ENCODE data around the gene C17orf100. TPM values are rescaled to one million over a fixed set of nuclear protein-coding genes. Genes with fewer than 3 reads are reported as not detected.
A peak's percentile ranks its signal among the peaks of the same experiment; 100 is the strongest.

Gene C17orf100
- total and polyA plus RNA-seq, 2 of the 13 experiments (the other 11 are each of a cell fraction or from before 2014, with no cell fraction given) = 3.6 to 8.7 TPM

DNA sequence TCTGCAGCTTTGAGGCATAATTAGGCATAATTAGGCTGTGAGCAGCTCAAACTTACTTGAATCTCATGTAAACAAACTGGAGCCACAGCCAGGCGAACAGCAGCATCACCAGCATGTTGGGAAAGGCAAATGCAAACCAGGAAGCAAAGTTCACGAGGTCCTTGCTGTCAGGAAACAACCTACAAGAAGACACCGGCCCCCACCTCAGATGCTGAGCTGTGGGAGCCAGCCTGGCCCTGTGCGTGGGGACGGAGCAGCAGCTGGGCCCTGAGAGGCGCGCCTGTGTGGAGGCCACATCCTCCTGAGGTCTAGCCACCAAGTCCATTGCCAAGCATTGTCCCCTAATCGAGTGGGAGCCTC lies 49.4 kb downstream of the C17orf100 start (continued):
- TF ChIP-seq, protein P1, sequence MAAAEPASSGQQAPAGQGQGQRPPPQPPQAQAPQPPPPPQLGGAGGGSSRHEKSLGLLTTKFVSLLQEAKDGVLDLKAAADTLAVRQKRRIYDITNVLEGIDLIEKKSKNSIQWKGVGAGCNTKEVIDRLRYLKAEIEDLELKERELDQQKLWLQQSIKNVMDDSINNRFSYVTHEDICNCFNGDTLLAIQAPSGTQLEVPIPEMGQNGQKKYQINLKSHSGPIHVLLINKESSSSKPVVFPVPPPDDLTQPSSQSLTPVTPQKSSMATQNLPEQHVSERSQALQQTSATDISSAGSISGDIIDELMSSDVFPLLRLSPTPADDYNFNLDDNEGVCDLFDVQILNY (CRISPR knock-in tag; conservative IDR thresholded peaks at IDR 0.05) = no peak
- TF ChIP-seq ZNF703 (CRISPR knock-in tag; IDR thresholded peaks at IDR 0.05; ENCODE audit: borderline replicate concordance) = no peak
- 0 out of 2 replicates have a peak, but pooled peaks have one; percentile 25 for TF ChIP-seq ZNF619 (CRISPR knock-in tag; IDR thresholded peaks at IDR 0.05)
- TF ChIP-seq MLLT10 (CRISPR knock-in tag; IDR thresholded peaks at IDR 0.05) = no peak
- TF ChIP-seq, protein P2, sequence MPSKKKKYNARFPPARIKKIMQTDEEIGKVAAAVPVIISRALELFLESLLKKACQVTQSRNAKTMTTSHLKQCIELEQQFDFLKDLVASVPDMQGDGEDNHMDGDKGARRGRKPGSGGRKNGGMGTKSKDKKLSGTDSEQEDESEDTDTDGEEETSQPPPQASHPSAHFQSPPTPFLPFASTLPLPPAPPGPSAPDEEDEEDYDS (CRISPR knock-in tag; IDR thresholded peaks at IDR 0.05) = no peak
- 0 out of 2 replicates have a peak, but pooled peaks have one; percentile 29 for TF ChIP-seq SOX5 (CRISPR knock-in tag; IDR thresholded peaks at IDR 0.05; ENCODE audit: borderline replicate concordance)
- TF ChIP-seq EP300 (IDR thresholded peaks at IDR 0.05; ENCODE audit: low read depth in 2 of 2, low read length in 2 of 2) = 0 out of 4 replicates have a peak, but pooled peaks of 1 of the 2 experiments have one; percentile 19
- no peak for TF ChIP-seq EP300 (CRISPR knock-in tag; IDR thresholded peaks at IDR 0.05; ENCODE audit: borderline replicate concordance)
- no peak for TF ChIP-seq ZNF260 (CRISPR knock-in tag; IDR thresholded peaks at IDR 0.05; ENCODE audit: borderline replicate concordance, low read depth)
- TF ChIP-seq RORA (CRISPR knock-in tag; IDR thresholded peaks at IDR 0.05) = no peak
- TF ChIP-seq CHCHD3 (CRISPR knock-in tag; IDR thresholded peaks at IDR 0.05) = no peak
- no peak for TF ChIP-seq ZNF460 (CRISPR knock-in tag; IDR thresholded peaks at IDR 0.05; ENCODE audit: borderline replicate concordance)
- TF ChIP-seq, protein P3, sequence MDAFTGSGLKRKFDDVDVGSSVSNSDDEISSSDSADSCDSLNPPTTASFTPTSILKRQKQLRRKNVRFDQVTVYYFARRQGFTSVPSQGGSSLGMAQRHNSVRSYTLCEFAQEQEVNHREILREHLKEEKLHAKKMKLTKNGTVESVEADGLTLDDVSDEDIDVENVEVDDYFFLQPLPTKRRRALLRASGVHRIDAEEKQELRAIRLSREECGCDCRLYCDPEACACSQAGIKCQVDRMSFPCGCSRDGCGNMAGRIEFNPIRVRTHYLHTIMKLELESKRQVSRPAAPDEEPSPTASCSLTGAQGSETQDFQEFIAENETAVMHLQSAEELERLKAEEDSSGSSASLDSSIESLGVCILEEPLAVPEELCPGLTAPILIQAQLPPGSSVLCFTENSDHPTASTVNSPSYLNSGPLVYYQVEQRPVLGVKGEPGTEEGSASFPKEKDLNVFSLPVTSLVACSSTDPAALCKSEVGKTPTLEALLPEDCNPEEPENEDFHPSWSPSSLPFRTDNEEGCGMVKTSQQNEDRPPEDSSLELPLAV (CRISPR knock-in tag; conservative IDR thresholded peaks at IDR 0.05; ENCODE audit: low read depth) = no peak
- no peak for TF ChIP-seq ZNF737 (CRISPR knock-in tag; IDR thresholded peaks at IDR 0.05; ENCODE audit: borderline replicate concordance)
- TF ChIP-seq SNAI1 (CRISPR knock-in tag; IDR thresholded peaks at IDR 0.05; ENCODE audit: borderline replicate concordance) = no peak
- TF ChIP-seq ZNF780A (CRISPR knock-in tag; IDR thresholded peaks at IDR 0.05) = no peak
- 0 out of 2 replicates have a peak, but pooled peaks have one; percentile 25 for TF ChIP-seq ZNF83 (CRISPR knock-in tag; IDR thresholded peaks at IDR 0.05; ENCODE audit: borderline replicate concordance)
- TF ChIP-seq, protein P4, sequence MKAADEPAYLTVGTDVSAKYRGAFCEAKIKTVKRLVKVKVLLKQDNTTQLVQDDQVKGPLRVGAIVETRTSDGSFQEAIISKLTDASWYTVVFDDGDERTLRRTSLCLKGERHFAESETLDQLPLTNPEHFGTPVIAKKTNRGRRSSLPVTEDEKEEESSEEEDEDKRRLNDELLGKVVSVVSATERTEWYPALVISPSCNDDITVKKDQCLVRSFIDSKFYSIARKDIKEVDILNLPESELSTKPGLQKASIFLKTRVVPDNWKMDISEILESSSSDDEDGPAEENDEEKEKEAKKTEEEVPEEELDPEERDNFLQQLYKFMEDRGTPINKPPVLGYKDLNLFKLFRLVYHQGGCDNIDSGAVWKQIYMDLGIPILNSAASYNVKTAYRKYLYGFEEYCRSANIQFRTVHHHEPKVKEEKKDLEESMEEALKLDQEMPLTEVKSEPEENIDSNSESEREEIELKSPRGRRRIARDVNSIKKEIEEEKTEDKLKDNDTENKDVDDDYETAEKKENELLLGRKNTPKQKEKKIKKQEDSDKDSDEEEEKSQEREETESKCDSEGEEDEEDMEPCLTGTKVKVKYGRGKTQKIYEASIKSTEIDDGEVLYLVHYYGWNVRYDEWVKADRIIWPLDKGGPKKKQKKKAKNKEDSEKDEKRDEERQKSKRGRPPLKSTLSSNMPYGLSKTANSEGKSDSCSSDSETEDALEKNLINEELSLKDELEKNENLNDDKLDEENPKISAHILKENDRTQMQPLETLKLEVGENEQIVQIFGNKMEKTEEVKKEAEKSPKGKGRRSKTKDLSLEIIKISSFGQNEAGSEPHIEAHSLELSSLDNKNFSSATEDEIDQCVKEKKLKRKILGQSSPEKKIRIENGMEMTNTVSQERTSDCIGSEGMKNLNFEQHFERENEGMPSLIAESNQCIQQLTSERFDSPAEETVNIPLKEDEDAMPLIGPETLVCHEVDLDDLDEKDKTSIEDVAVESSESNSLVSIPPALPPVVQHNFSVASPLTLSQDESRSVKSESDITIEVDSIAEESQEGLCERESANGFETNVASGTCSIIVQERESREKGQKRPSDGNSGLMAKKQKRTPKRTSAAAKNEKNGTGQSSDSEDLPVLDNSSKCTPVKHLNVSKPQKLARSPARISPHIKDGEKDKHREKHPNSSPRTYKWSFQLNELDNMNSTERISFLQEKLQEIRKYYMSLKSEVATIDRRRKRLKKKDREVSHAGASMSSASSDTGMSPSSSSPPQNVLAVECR (CRISPR knock-in tag; IDR thresholded peaks at IDR 0.05; ENCODE audit: borderline replicate concordance) = no peak
- TF ChIP-seq, protein P5, sequence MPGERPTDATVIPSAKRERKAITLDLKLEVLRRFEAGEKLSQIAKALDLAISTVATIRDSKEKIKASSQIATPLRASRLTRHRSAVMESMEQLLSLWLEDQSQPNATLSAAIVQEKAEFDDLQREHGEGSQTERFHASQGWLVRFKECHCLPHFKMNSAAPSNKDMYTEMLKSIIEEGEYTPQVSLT (CRISPR knock-in tag; IDR thresholded peaks at IDR 0.05; ENCODE audit: borderline replicate concordance, low read depth) = no peak
- TF ChIP-seq, protein P6, sequence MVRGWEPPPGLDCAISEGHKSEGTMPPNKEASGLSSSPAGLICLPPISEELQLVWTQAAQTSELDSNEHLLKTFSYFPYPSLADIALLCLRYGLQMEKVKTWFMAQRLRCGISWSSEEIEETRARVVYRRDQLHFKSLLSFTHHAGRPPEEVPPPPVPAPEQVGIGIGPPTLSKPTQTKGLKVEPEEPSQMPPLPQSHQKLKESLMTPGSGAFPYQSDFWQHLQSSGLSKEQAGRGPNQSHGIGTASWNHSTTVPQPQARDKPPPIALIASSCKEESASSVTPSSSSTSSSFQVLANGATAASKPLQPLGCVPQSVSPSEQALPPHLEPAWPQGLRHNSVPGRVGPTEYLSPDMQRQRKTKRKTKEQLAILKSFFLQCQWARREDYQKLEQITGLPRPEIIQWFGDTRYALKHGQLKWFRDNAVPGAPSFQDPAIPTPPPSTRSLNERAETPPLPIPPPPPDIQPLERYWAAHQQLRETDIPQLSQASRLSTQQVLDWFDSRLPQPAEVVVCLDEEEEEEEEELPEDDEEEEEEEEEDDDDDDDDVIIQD (CRISPR knock-in tag; IDR thresholded peaks at IDR 0.05; ENCODE audit: low read depth) = no peak
- no peak for TF ChIP-seq KDM5A (IDR thresholded peaks at IDR 0.05; ENCODE audit: borderline replicate concordance, low read length)
- no peak for TF ChIP-seq HHEX (CRISPR knock-in tag; IDR thresholded peaks at IDR 0.05)
